Neutrophil (primary cell): Measurements from ENCODE around the gene SASH1.

Experiments
- H3K27ac ChIP-seq: fragments of 200-600 bp; sonication (generic); 2 replicates; pipeline ENCODE4 v1.5.1; 2016; ENCODE audit warnings: mild to moderate bottlenecking, moderate library complexity
- H3K27me3 ChIP-seq: fragments of 200-600 bp; sonication (generic); 2 replicates; pipeline ENCODE4 v1.6.0; 2016; ENCODE audit warnings: mild to moderate bottlenecking
- H3K36me3 ChIP-seq: fragments of 200-600 bp; sonication (generic); 2 replicates; pipeline ENCODE4 v1.5.1; 2017
- H3K4me1 ChIP-seq, 2 experiments: fragments of 200-600 bp in 1 of 2; sonication (generic) in 1 of 2; 1 replicate in 1 of 2; 2 replicates in 1 of 2; pipeline versions ENCODE4 v1.5.1 to v1.6.1; 2013 to 2016; ENCODE audit warnings: low read depth in 1 of 2, low read length in 1 of 2, mild to moderate bottlenecking in 1 of 2, moderate library complexity in 1 of 2; ENCODE audit not compliant: control insufficient read depth in 1 of 2, insufficient read depth in 1 of 2
- H3K4me3 ChIP-seq, 2 experiments: fragments of 200-600 bp in 1 of 2; sonication (generic) in 1 of 2; 1 replicate in 1 of 2; 2 replicates in 1 of 2; pipeline ENCODE4 v1.5.1; 2013 to 2016; ENCODE audit warnings: low read depth in 1 of 2, low read length in 1 of 2, mild to moderate bottlenecking in 1 of 2, moderate library complexity in 1 of 2
- H3K9me3 ChIP-seq: fragments of 200-600 bp; sonication (generic); 2 replicates; pipeline ENCODE4 v1.5.1; 2016
- TF ChIP-seq, protein P1 (sequence below): fragments of 200-600 bp; sonication (generic); IDR thresholded peaks from 2 replicates; pipeline ENCODE4 v1.5.1; 2016; ENCODE audit warnings: antibody characterized with exemption

The SASH1 gene

GRCh38 chr6:148453906-148454305 lies 111.3 kb downstream of the SASH1 start:
- H3K27ac ChIP-seq, result no peak overlapping the region
- no peaks in the 10 kb centered on the region for H3K36me3 ChIP-seq
- H3K4me3 ChIP-seq, result no peak overlapping the region
- H3K27me3 ChIP-seq, result no peaks in the 10 kb centered on the region
- TF ChIP-seq, protein P1, sequence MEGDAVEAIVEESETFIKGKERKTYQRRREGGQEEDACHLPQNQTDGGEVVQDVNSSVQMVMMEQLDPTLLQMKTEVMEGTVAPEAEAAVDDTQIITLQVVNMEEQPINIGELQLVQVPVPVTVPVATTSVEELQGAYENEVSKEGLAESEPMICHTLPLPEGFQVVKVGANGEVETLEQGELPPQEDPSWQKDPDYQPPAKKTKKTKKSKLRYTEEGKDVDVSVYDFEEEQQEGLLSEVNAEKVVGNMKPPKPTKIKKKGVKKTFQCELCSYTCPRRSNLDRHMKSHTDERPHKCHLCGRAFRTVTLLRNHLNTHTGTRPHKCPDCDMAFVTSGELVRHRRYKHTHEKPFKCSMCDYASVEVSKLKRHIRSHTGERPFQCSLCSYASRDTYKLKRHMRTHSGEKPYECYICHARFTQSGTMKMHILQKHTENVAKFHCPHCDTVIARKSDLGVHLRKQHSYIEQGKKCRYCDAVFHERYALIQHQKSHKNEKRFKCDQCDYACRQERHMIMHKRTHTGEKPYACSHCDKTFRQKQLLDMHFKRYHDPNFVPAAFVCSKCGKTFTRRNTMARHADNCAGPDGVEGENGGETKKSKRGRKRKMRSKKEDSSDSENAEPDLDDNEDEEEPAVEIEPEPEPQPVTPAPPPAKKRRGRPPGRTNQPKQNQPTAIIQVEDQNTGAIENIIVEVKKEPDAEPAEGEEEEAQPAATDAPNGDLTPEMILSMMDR, result no peak
- no peaks in the 10 kb centered on the region for H3K9me3 ChIP-seq
- H3K4me1 ChIP-seq, result no peaks in the 10 kb centered on the region

DNA sequence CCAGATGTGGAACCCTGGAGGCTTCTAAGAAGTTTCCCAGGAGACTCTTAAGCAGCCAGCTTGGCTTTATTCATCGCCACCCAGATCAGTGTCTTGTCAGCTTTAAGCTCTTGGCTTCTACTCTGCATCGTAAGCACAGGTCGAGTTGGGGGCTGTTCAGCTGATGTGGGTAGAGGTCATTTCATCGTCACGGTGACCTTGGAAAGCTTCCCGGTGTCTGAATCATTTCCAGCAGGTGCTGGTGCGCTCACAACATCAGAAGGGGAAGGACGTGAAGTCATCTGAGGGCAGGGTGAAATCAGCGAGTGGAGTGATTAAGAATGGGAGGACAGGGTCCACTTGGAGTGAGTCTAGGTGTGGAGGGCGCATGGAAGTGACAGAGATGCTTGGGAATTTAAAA lies 112.6 kb downstream of the SASH1 start:
- Histone ChIP-seq H3K4me3 (no peak overlapping the region), H3K9me3 (no peaks in the 10 kb centered on the region), H3K4me1 (no peaks in the 10 kb centered on the region), H3K27ac (no peak overlapping the region), H3K36me3 (no peaks in the 10 kb centered on the region), H3K27me3 (peaks cover 5% of the 10 kb centered on the region)
- TF ChIP-seq, protein P1, result no peak

GRCh38 chr6:148455674-148456558 lies 113.3 kb downstream of the SASH1 start:
- Histone ChIP-seq H3K9me3 (no peaks in the 10 kb centered on the region), H3K4me3 (no peak overlapping the region), H3K4me1 (no peaks in the 10 kb centered on the region), H3K27me3 (peaks cover 9% of the 10 kb centered on the region), H3K27ac (no peak overlapping the region), H3K36me3 (no peaks in the 10 kb centered on the region)
- TF ChIP-seq, protein P1, result no peak

GRCh38 chr6:148457137-148457842 lies 114.7 kb downstream of the SASH1 start:
- Histone ChIP-seq H3K36me3 (no peaks in the 10 kb centered on the region), H3K9me3 (no peaks in the 10 kb centered on the region), H3K27me3 (peaks cover 13% of the 10 kb centered on the region), H3K4me3 (no peak overlapping the region), H3K4me1 (no peaks in the 10 kb centered on the region), H3K27ac (no peak overlapping the region)
- TF ChIP-seq, protein P1, result no peak

DNA sequence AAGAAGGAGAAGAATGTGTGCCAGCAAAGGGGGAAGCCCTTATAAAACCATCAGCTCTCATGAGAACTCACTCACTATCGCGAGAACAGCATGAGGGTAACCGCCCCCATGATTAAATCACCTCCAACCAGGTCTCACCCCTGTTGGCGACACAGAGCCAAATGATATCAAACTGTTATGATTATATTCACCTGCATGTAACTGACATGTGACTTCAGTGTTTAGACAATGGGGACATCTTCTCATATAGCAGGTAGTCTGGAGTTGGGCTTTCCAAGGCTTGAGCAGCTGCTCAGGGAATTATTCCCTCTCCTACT lies 115.2 kb downstream of the SASH1 start:
- TF ChIP-seq, protein P1, result no peak
- H3K27ac ChIP-seq, result no peak overlapping the region
- no peaks in the 10 kb centered on the region for H3K9me3 ChIP-seq
- peaks cover 13% of the 10 kb centered on the region for H3K27me3 ChIP-seq
- no peaks in the 10 kb centered on the region for H3K36me3 ChIP-seq
- H3K4me1 ChIP-seq, result no peaks in the 10 kb centered on the region
- no peak overlapping the region for H3K4me3 ChIP-seq
